Mucosa of descending colon (tissue), 3 donors: ENCODE data around the gene ITGA4. TPM values are rescaled to one million over a fixed set of nuclear protein-coding genes. Genes with fewer than 3 reads are reported as not detected.

Experiments
- ATAC-seq: fragments of 200-7000 bp; cut with Tn5 transposase; one replicate; pipeline ENCODE4 v1.9.1; 2020; ENCODE audit warnings: mild to moderate bottlenecking, moderate library complexity
- DNase-seq, 3 donors: peaks; one replicate each; pipeline ENCODE4 v3.0.0-alpha.2; 2020
- H3K36me3 ChIP-seq: fragments of 200-600 bp; one replicate; pipeline ENCODE4 v1.8.0; 2021; ENCODE audit warnings: low read depth, mild to moderate bottlenecking
- H3K4me1 ChIP-seq: fragments of 200-600 bp; one replicate; pipeline ENCODE4 v1.8.0; 2021; ENCODE audit warnings: low read depth, mild to moderate bottlenecking
- H3K4me3 ChIP-seq: fragments of 200-600 bp; one replicate; pipeline ENCODE4 v1.8.0; 2021; ENCODE audit warnings: mild to moderate bottlenecking
- H3K9me3 ChIP-seq: fragments of 200-600 bp; one replicate; pipeline ENCODE4 v1.8.0; 2021; ENCODE audit warnings: mild to moderate bottlenecking
- CTCF ChIP-seq: fragments of 200-600 bp; IDR thresholded peaks from one replicate; pipeline ENCODE4 v1.8.0; 2022; ENCODE audit warnings: antibody characterized with exemption, mild to moderate bottlenecking
- intact Hi-C, 2 donors: fragments of 100-400 bp; cut with DNase I in 1 of 2; cut with micrococcal nuclease in 1 of 2; formaldehyde crosslinking; loops; one replicate each; pipeline versions ENCODE4 v1.11.0 to v1.11.1; 2022; cut with DNase I, micrococcal nuclease
- total RNA-seq, 3 donors: library from RNA; stranded (reverse); fragmentation: NEBNext Ultra II Directional in 2 of 3; extraction: Animal tissue kit (Norgen Biotek cat#: 25700) in 2 of 3; gene quantifications; one replicate each; pipeline versions ENCODE4 v1.2.1 to v1.2.4, GENCODE V29; 2021 to 2023
- donor health status: DM: no; HTN: no; CAD: no; lungs with moderate emphysema.
- donor health status: DM: no; HTN: no; CAD: no.
- donor health status: DM: no; HTN: yes; CAD: no.

ITGA4 gene
- total RNA-seq, 3 donors from 2014 or later: 6.8 to 13.4 (median 11.6) TPM

GRCh38 chr2:181420259-181421130 lies 36.7 kb upstream of the ITGA4 start:
- Histone ChIP-seq H3K4me3 (no peak overlapping the region), H3K4me1 (no peaks in the 10 kb centered on the region), H3K9me3 (peaks cover 4% of the 10 kb centered on the region), H3K36me3 (no peaks in the 10 kb centered on the region)
- intact Hi-C loops: no loop called here
- DNase-seq (no peak), ATAC-seq (peak; percentile 15)
- TF ChIP-seq CTCF: no peak

DNA sequence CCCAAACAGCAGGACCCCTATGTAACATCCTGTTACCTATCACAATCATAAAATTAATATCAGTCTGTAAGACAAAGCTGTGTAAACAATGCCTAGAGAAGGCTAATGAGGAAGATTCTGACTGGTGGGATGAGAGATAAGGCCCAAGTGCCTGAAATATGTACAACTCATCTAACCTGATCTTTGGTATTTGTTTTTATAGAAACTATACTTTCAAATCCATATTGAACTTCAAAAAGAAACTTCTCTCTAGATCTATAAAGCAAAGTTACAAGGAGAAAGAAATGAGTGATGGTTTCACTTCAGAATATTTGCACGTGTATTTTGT lies 36.1 kb upstream of the ITGA4 start:
- no peak for ATAC-seq
- no peak for DNase-seq
- TF ChIP-seq CTCF: no peak
- Histone ChIP-seq H3K9me3 (no peaks in the 10 kb centered on the region), H3K4me1 (no peaks in the 10 kb centered on the region), H3K36me3 (no peaks in the 10 kb centered on the region), H3K4me3 (no peak overlapping the region)
- intact Hi-C loops: no loop called here

DNA sequence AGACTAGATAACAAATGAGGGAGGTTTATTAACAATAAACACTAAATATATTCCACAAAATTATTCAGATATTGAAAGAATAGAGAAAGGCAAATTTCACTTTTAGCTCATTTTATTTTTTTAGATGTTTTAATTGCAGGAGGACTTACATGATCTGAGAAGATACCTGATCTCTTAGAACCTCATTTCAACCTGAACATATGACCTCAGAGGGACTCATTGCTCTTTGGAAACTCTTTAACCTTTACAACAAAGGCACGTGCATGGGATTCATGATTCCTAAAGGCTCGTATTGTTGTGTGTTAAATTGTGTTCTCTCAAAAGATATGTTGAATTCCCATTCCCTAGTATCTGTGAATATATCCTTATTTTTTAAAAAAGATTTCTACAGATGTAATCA lies 35.7 kb upstream of the ITGA4 start:
- intact Hi-C loops: no loop called here
- no peaks in the 10 kb centered on the region for H3K4me1 ChIP-seq

DNA sequence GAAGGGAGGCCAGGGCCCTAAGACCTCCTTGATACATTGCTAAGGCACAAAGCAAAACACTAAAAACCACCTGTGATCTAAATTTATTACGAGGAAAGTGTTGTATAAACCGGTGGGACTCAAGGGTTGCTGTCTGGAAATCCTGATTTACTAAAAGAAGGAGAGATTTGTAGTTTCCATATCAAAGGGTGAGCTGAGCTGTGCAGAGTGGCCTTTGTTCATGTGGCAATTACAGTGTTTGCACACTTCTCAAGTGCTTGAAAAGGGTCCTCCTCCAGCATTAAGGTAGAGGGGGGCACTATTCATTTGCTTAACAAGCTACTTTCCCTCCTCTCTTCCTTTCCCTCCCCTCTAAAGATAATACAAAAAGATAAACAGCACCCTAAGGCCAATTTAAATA lies 30.5 kb upstream of the ITGA4 start:
- Histone ChIP-seq H3K36me3 (no peaks in the 10 kb centered on the region), H3K4me3 (no peak overlapping the region), H3K4me1 (no peaks in the 10 kb centered on the region), H3K9me3 (no peaks in the 10 kb centered on the region)
- intact Hi-C loops: no loop called here
- no peak for TF ChIP-seq CTCF
- no peak for DNase-seq
- ATAC-seq: no peak

More for the DNA sequence above, 35.7 kb upstream of the ITGA4 start:
- no peaks in the 10 kb centered on the region for H3K9me3 ChIP-seq
- H3K36me3 ChIP-seq: no peaks in the 10 kb centered on the region
- no peak for ATAC-seq
- H3K4me3 ChIP-seq: no peak overlapping the region
- no peak for DNase-seq
- no peak for TF ChIP-seq CTCF

DNA sequence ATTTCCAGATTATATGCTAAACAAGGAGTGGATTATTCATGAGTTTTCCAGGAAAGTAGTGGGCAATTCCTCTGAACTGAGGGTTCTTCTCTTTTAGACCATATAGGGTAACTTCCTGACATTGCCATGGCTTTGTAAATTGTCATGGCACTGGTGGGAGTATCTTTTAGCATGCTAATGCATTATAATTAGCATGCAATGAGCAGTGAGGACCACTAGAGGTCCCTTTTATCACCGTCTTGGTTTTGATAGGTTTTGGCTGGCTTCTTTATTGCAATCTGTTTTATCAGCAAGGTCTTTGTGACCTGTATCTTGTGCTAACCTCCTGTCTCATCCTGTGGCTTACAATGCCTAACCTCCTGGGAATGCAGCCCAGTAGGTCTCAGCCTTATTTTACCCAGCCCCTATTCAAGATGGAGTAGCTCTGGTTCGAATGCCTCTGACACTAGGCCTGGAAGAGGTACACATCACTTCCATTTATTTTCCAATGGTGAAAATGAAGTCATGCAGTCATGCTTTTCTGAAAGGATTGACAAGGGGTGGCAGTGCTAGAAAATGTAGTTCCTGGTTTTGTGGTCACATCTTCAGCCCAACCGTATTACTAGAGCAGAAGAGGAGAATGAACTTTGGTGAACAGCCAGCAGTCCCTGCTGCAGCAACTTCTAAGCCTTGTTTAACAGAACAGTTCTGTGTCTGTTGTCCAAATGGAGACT lies 26.6 kb upstream of the ITGA4 start:
- TF ChIP-seq CTCF: no peak
- Histone ChIP-seq H3K4me1 (no peaks in the 10 kb centered on the region), H3K36me3 (no peaks in the 10 kb centered on the region), H3K9me3 (no peaks in the 10 kb centered on the region), H3K4me3 (no peak overlapping the region)
- intact Hi-C loops: no loop called here
- ATAC-seq: peak; percentile 49
- DNase-seq: no peak
